Right ventricle myocardium superior (tissue), 1 donor: ENCODE data around the gene DNAH8. TPM values are rescaled to one million over a fixed set of nuclear protein-coding genes. Genes with fewer than 3 reads are reported as not detected.

Experiments used
- ATAC-seq: fragments of 200-7000 bp; cut with Tn5 transposase; one replicate; pipeline ENCODE4 v1.9.1; 2020; ENCODE audit warnings: mild to moderate bottlenecking; ENCODE audit not compliant: poor library complexity
- DNase-seq: peaks from one replicate; pipeline ENCODE4 v3.0.0-alpha.2; 2020
- intact Hi-C: fragments of 100-400 bp; cut with DNase I; formaldehyde crosslinking; loops from one replicate; pipeline ENCODE4 v1.11.2; 2022
- long read RNA-seq: library from polyadenylated mRNA; unstranded; transcript quantifications from one replicate; pipeline ENCODE4 v2.0.0, GENCODE V29; 2021
- total RNA-seq: library from RNA; stranded (reverse); fragmentation: NEBNext Ultra II Directional; extraction: Animal tissue kit (Norgen Biotek cat#: 25700); gene quantifications from one replicate; pipeline ENCODE4 v1.2.1, GENCODE V29; 2021
- donor health status: DM: no; HTN: yes; CAD: no; lungs with severe emphysema.

Gene DNAH8
- total RNA-seq, result 0.03 TPM
- long read RNA-seq, result 0 reads

GRCh38 chr6:38715016-38715689 lies at the start of gene DNAH8:
Gene DNAH8, plus strand, starts transcription at chr6:38715311. Its CDS starts 7,499 bp downstream, at chr6:38722810.
- ATAC-seq, result no peak
- DNase-seq, result no peak
- intact Hi-C loops, result no loop called here

- peak; percentile 53 for ATAC-seq
- DNase-seq, result no peak
- intact Hi-C loops, result no loop called here
Measured at GRCh38 chr6:38671885-38672467, 43.1 kb upstream of the DNAH8 start.

- ATAC-seq, result no peak
- DNase-seq, result no peak
- intact Hi-C loops, result no loop called here
Measured at GRCh38 chr6:38673397-38674165, 41.5 kb upstream of the DNAH8 start.

- intact Hi-C loops, result no loop called here
- ATAC-seq, result no peak
- no peak for DNase-seq
Measured at GRCh38 chr6:38676236-38676973, 38.7 kb upstream of the DNAH8 start.

- ATAC-seq (no peak), DNase-seq (no peak)
- intact Hi-C loops, result no loop called here
Measured at GRCh38 chr6:38676974-38677544, 38.1 kb upstream of the DNAH8 start.

- ATAC-seq (no peak), DNase-seq (no peak)
- intact Hi-C loops, result no loop called here
Measured at GRCh38 chr6:38678178-38678760, 36.8 kb upstream of the DNAH8 start.

GRCh38 chr6:38679668-38680067 lies 35.4 kb upstream of the DNAH8 start:
- DNase-seq (no peak), ATAC-seq (no peak)
- intact Hi-C loops, result no loop called here

GRCh38 chr6:38681850-38682249 lies 33.3 kb upstream of the DNAH8 start:
- no peak for ATAC-seq
- DNase-seq, result no peak
- intact Hi-C loops, result no loop called here

GRCh38 chr6:38684237-38684636 lies 30.9 kb upstream of the DNAH8 start:
- ATAC-seq, result no peak

GRCh38 chr6:38684904-38685303 lies 30.2 kb upstream of the DNAH8 start:
- DNase-seq (no peak), ATAC-seq (no peak)

More at GRCh38 chr6:38684237-38684636, 30.9 kb upstream of the DNAH8 start:
- intact Hi-C loops, result no loop called here
- DNase-seq, result no peak

GRCh38 chr6:38686270-38687042 lies 28.7 kb upstream of the DNAH8 start:
- no peak for DNase-seq
- intact Hi-C loops, result no loop called here
- no peak for ATAC-seq

More at GRCh38 chr6:38684904-38685303, 30.2 kb upstream of the DNAH8 start:
- intact Hi-C loops, result no loop called here

GRCh38 chr6:38687043-38687353 lies 28.1 kb upstream of the DNAH8 start:
- intact Hi-C loops, result no loop called here
- DNase-seq (no peak), ATAC-seq (peak; percentile 69)

- intact Hi-C loops, result no loop called here
- DNase-seq (no peak), ATAC-seq (no peak)
Measured at GRCh38 chr6:38687549-38687948, 27.6 kb upstream of the DNAH8 start.

GRCh38 chr6:38688579-38689087 lies 26.5 kb upstream of the DNAH8 start:
- DNase-seq (peak; percentile 46), ATAC-seq (peak; percentile 70)
- intact Hi-C loops, result no loop called here

- intact Hi-C loops, result no loop called here
- DNase-seq (no peak), ATAC-seq (no peak)
Measured at GRCh38 chr6:38695227-38695900, 19.7 kb upstream of the DNAH8 start.

- intact Hi-C loops, result no loop called here
- DNase-seq (no peak), ATAC-seq (no peak)
Measured at GRCh38 chr6:38695933-38696332, 19.2 kb upstream of the DNAH8 start.

GRCh38 chr6:38696345-38696744 lies 18.8 kb upstream of the DNAH8 start:
- no peak for DNase-seq
- intact Hi-C loops, result no loop called here
- ATAC-seq, result no peak
